ENCODE results near the gene SELENOT.

The SELENOT gene

GRCh38 chr3:150626148-150626930 is 23.2 kb downstream of the SELENOT start:
- no peak overlapping the region for H3K4me3 Mint-ChIP-seq
- H3K4me1 Mint-ChIP-seq = peaks cover 14% of the 10 kb centered on the region
- H3K9me3 Mint-ChIP-seq = no peaks in the 10 kb centered on the region
- H3K27ac Mint-ChIP-seq = no peak overlapping the region
- H3K27me3 Mint-ChIP-seq = no peaks in the 10 kb centered on the region
- H3K36me3 Mint-ChIP-seq = peaks cover 37% of the 10 kb centered on the region
- no peak for ATAC-seq

GRCh38 chr3:150627557-150627956 is 24.4 kb downstream of the SELENOT start:
- Mint-ChIP-seq H3K27me3 (no peaks in the 10 kb centered on the region), H3K4me3 (no peak overlapping the region), H3K27ac (no peak overlapping the region), H3K4me1 (peaks cover 7% of the 10 kb centered on the region), H3K36me3 (peaks cover 31% of the 10 kb centered on the region), H3K9me3 (no peaks in the 10 kb centered on the region)
- no peak for ATAC-seq

GRCh38 chr3:150631515-150632221 is 28.5 kb downstream of the SELENOT start:
- H3K27me3 Mint-ChIP-seq = no peaks in the 10 kb centered on the region
- peaks cover 29% of the 10 kb centered on the region for H3K4me1 Mint-ChIP-seq
- H3K4me3 Mint-ChIP-seq = no peak overlapping the region
- peaks cover 8% of the 10 kb centered on the region for H3K36me3 Mint-ChIP-seq
- no peak overlapping the region for H3K27ac Mint-ChIP-seq
- no peaks in the 10 kb centered on the region for H3K9me3 Mint-ChIP-seq
- no peak for ATAC-seq

GRCh38 chr3:150635076-150635475 is 32.0 kb downstream of the SELENOT start:
- H3K27me3 Mint-ChIP-seq = no peaks in the 10 kb centered on the region
- peaks cover 28% of the 10 kb centered on the region for H3K4me1 Mint-ChIP-seq
- no peaks in the 10 kb centered on the region for H3K9me3 Mint-ChIP-seq
- peaks cover 7% of the 10 kb centered on the region for H3K36me3 Mint-ChIP-seq
- H3K4me3 Mint-ChIP-seq = no peak overlapping the region
- ATAC-seq = no peak
- no peak overlapping the region for H3K27ac Mint-ChIP-seq

- peaks cover 28% of the 10 kb centered on the region for H3K4me1 Mint-ChIP-seq
- H3K9me3 Mint-ChIP-seq = no peaks in the 10 kb centered on the region
- ATAC-seq = peak; percentile 64
- peaks cover 3% of the 10 kb centered on the region for H3K36me3 Mint-ChIP-seq
- H3K4me3 Mint-ChIP-seq = no peak overlapping the region
- no peak overlapping the region for H3K27ac Mint-ChIP-seq
- no peaks in the 10 kb centered on the region for H3K27me3 Mint-ChIP-seq
Observed at GRCh38 chr3:150635526-150635925, 32.4 kb downstream of the SELENOT start.

GRCh38 chr3:150636258-150636657 is 33.1 kb downstream of the SELENOT start:
- ATAC-seq = no peak
- no peak overlapping the region for H3K27ac Mint-ChIP-seq

GRCh38 chr3:150639262-150639661 is 36.1 kb downstream of the SELENOT start:
- no peak overlapping the region for H3K27ac Mint-ChIP-seq
- ATAC-seq = no peak
- H3K27me3 Mint-ChIP-seq = no peaks in the 10 kb centered on the region
- no peaks in the 10 kb centered on the region for H3K9me3 Mint-ChIP-seq
- H3K4me3 Mint-ChIP-seq = no peak overlapping the region
- peaks cover 26% of the 10 kb centered on the region for H3K4me1 Mint-ChIP-seq
- no peaks in the 10 kb centered on the region for H3K36me3 Mint-ChIP-seq

More at GRCh38 chr3:150636258-150636657, 33.1 kb downstream of the SELENOT start:
- Mint-ChIP-seq H3K27me3 (no peaks in the 10 kb centered on the region), H3K4me3 (no peak overlapping the region), H3K36me3 (no peaks in the 10 kb centered on the region), H3K9me3 (no peaks in the 10 kb centered on the region), H3K4me1 (peaks cover 28% of the 10 kb centered on the region)

- peaks cover 1% of the 10 kb centered on the region for H3K9me3 Mint-ChIP-seq
- H3K4me1 Mint-ChIP-seq = peaks cover 16% of the 10 kb centered on the region
- H3K27ac Mint-ChIP-seq = no peak overlapping the region
Observed at GRCh38 chr3:150640256-150640655, 37.1 kb downstream of the SELENOT start.

GRCh38 chr3:150653110-150653561 is 50.0 kb downstream of the SELENOT start:
- Mint-ChIP-seq H3K9me3 (no peaks in the 10 kb centered on the region), H3K36me3 (no peaks in the 10 kb centered on the region), H3K27ac (no peak overlapping the region), H3K4me3 (no peak overlapping the region), H3K4me1 (peaks cover 7% of the 10 kb centered on the region), H3K27me3 (no peaks in the 10 kb centered on the region)
- no peak for ATAC-seq

More at GRCh38 chr3:150640256-150640655, 37.1 kb downstream of the SELENOT start:
- no peaks in the 10 kb centered on the region for H3K36me3 Mint-ChIP-seq
- no peaks in the 10 kb centered on the region for H3K27me3 Mint-ChIP-seq
- no peak for ATAC-seq
- H3K4me3 Mint-ChIP-seq = no peak overlapping the region

GRCh38 chr3:150656316-150656715 is 53.2 kb downstream of the SELENOT start:
- no peak overlapping the region for H3K27ac Mint-ChIP-seq
- peaks cover 7% of the 10 kb centered on the region for H3K4me1 Mint-ChIP-seq
- H3K9me3 Mint-ChIP-seq = no peaks in the 10 kb centered on the region
- no peak for ATAC-seq
- H3K4me3 Mint-ChIP-seq = no peak overlapping the region
- H3K27me3 Mint-ChIP-seq = peaks cover 8% of the 10 kb centered on the region
- H3K36me3 Mint-ChIP-seq = no peaks in the 10 kb centered on the region

- Mint-ChIP-seq H3K27me3 (peaks cover 15% of the 10 kb centered on the region), H3K9me3 (no peaks in the 10 kb centered on the region), H3K4me3 (no peak overlapping the region), H3K36me3 (no peaks in the 10 kb centered on the region), H3K27ac (no peak overlapping the region), H3K4me1 (peaks cover 11% of the 10 kb centered on the region)
- ATAC-seq = no peak
Observed at GRCh38 chr3:150662410-150663200, 59.5 kb downstream of the SELENOT start.

GRCh38 chr3:150663461-150663860 is 60.3 kb downstream of the SELENOT start:
- Mint-ChIP-seq H3K9me3 (no peaks in the 10 kb centered on the region), H3K4me3 (no peak overlapping the region), H3K36me3 (no peaks in the 10 kb centered on the region), H3K27ac (no peak overlapping the region), H3K27me3 (peaks cover 15% of the 10 kb centered on the region), H3K4me1 (peaks cover 11% of the 10 kb centered on the region)
- no peak for ATAC-seq

GRCh38 chr3:150666167-150666566 is 63.0 kb downstream of the SELENOT start:
- peaks cover 11% of the 10 kb centered on the region for H3K4me1 Mint-ChIP-seq
- no peaks in the 10 kb centered on the region for H3K9me3 Mint-ChIP-seq
- H3K27ac Mint-ChIP-seq = no peak overlapping the region
- H3K36me3 Mint-ChIP-seq = no peaks in the 10 kb centered on the region
- no peak for ATAC-seq
- H3K4me3 Mint-ChIP-seq = no peak overlapping the region
- H3K27me3 Mint-ChIP-seq = peaks cover 7% of the 10 kb centered on the region

GRCh38 chr3:150673966-150674365 is 70.8 kb downstream of the SELENOT start:
- H3K27me3 Mint-ChIP-seq = no peaks in the 10 kb centered on the region
- ATAC-seq = no peak
- peaks cover 10% of the 10 kb centered on the region for H3K9me3 Mint-ChIP-seq
- H3K36me3 Mint-ChIP-seq = peaks cover 9% of the 10 kb centered on the region
- no peaks in the 10 kb centered on the region for H3K4me1 Mint-ChIP-seq
- no peak overlapping the region for H3K4me3 Mint-ChIP-seq
- H3K27ac Mint-ChIP-seq = no peak overlapping the region

- Mint-ChIP-seq H3K4me1 (peaks cover 3% of the 10 kb centered on the region), H3K36me3 (peaks cover 9% of the 10 kb centered on the region), H3K4me3 (no peak overlapping the region), H3K9me3 (peaks cover 10% of the 10 kb centered on the region), H3K27ac (no peak overlapping the region), H3K27me3 (no peaks in the 10 kb centered on the region)
- no peak for ATAC-seq
Observed at GRCh38 chr3:150675587-150675986, 72.5 kb downstream of the SELENOT start.

Data from stimulated activated memory B cell treated with anti-CD40 and anti-IgM and Interleukin-4, amounts not matched to agents 10 μg/mL and 1 μg/mL and 100 μg/mL, for 72 hours (primary cell).